ENCODE measurements around the gene RNF224. TPM values are rescaled to one million over a fixed set of nuclear protein-coding genes. Genes with fewer than 3 reads are reported as not detected.

The RNF224 gene
- total RNA-seq, 1 experiment from 2014 or later: not detected

DNA sequence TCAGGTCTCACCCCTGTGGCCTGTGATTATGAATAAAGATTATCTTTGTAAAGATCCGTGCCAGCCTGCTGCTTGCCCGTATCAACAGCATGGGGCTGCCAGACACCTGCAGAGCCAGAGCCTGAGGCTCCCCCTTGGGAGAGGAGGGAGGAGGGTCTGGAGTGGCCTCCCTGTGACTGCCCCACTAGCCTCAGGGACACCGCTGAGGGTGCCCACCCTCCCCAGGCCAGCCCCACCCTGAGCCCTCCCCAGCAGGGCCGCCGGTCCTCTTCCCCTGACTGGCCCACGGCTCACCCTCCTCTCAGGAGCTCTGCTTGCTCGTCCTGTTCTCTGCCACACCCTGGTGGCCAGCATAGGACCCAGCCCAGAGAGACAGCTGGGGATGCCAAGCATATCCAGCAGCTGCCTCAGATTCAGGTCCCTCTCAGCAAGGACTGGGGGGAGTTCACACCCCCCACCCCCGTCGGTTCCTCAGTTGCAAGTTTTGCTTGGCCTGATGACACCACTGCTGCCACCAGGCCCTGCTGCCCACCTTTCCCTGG is 36.9 kb upstream of the RNF224 start:
- no peaks in the 10 kb centered on the region for H3K27me3 ChIP-seq (replicated peaks; ENCODE audit: insufficient read depth, low read depth, low read length, poor library complexity)
- no peaks in the 10 kb centered on the region for H3K9me3 ChIP-seq (ENCODE audit: low read depth, low read length, poor library complexity, severe bottlenecking)
- no TSS peak for BruUV-seq (replicated peaks)
- intact Hi-C loops (cut with micrococcal nuclease; ENCODE audit: unreplicated experiment): no loop called here
- H3K4me3 ChIP-seq (ENCODE audit: low read depth, low read length, poor library complexity, severe bottlenecking): no peak overlapping the region
- peaks cover 2% of the 10 kb centered on the region for H3K36me3 ChIP-seq (ENCODE audit: insufficient read depth, low read length, poor library complexity, severe bottlenecking)
- TF ChIP-seq, protein P1, sequence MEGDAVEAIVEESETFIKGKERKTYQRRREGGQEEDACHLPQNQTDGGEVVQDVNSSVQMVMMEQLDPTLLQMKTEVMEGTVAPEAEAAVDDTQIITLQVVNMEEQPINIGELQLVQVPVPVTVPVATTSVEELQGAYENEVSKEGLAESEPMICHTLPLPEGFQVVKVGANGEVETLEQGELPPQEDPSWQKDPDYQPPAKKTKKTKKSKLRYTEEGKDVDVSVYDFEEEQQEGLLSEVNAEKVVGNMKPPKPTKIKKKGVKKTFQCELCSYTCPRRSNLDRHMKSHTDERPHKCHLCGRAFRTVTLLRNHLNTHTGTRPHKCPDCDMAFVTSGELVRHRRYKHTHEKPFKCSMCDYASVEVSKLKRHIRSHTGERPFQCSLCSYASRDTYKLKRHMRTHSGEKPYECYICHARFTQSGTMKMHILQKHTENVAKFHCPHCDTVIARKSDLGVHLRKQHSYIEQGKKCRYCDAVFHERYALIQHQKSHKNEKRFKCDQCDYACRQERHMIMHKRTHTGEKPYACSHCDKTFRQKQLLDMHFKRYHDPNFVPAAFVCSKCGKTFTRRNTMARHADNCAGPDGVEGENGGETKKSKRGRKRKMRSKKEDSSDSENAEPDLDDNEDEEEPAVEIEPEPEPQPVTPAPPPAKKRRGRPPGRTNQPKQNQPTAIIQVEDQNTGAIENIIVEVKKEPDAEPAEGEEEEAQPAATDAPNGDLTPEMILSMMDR (conservative IDR thresholded peaks at IDR 0.05; ENCODE audit: low read depth, low read length): no peak; the same call in 1 of the 2 replicates
- TF ChIP-seq EZH2 (IDR thresholded peaks at IDR 0.05; ENCODE audit: borderline replicate concordance, low read depth, low read length, poor library complexity, severe bottlenecking): no peak
- POLR2A ChIA-PET (ENCODE audit: low non-redundant PET): no interaction called here
- DNase-seq (ENCODE audit: low spot score): no peak
- no peak overlapping the region for H3K27ac ChIP-seq (ENCODE audit: low read depth, low read length, poor library complexity, severe bottlenecking)
- peaks cover 10% of the 10 kb centered on the region for H3K4me1 ChIP-seq (ENCODE audit: insufficient read depth, low read length, poor library complexity, severe bottlenecking)
- CTCF ChIA-PET: interaction anchor here (0.6 to 0.8 kb wide), 2 partner anchors 52 to 58 kb away, joined by 3 to 4 read pairs; no protein-coding TSS in a partner anchor

DNA sequence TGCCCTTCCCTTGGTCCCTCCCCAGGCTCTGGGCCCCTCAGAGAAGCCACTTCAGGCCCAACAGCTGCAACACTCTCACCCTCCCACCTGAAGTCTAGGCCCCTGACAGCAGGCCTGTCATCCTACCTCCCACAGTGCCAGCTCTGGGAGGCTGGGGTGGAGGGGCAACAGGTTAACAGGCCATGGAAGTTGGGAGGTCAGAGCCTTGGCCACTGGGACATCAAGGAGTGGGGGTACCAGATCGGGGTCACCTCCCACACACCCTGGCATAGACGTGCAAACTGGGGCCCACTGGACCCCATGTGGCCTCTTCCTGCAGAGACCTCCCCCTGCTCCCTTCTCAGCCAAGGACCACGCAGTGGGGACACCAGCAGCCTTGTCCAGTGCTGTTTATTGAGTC is 36.1 kb upstream of the RNF224 start:
- no peaks in the 10 kb centered on the region for H3K9me3 ChIP-seq (ENCODE audit: low read depth, low read length, poor library complexity, severe bottlenecking)
- ChIA-PET CTCF (no interaction called here), POLR2A (ENCODE audit: low non-redundant PET) (no interaction called here)
- H3K27me3 ChIP-seq (replicated peaks; ENCODE audit: insufficient read depth, low read depth, low read length, poor library complexity): no peaks in the 10 kb centered on the region
- H3K27ac ChIP-seq (ENCODE audit: low read depth, low read length, poor library complexity, severe bottlenecking): no peak overlapping the region
- no peak for DNase-seq (ENCODE audit: low spot score)
- H3K4me3 ChIP-seq (ENCODE audit: low read depth, low read length, poor library complexity, severe bottlenecking): no peak overlapping the region
- no TSS peak for BruUV-seq (replicated peaks)
- no peak for TF ChIP-seq EZH2 (IDR thresholded peaks at IDR 0.05; ENCODE audit: borderline replicate concordance, low read depth, low read length, poor library complexity, severe bottlenecking)
- TF ChIP-seq, protein P1 (conservative IDR thresholded peaks at IDR 0.05; ENCODE audit: low read depth, low read length): no peak
- peaks cover 2% of the 10 kb centered on the region for H3K36me3 ChIP-seq (ENCODE audit: insufficient read depth, low read length, poor library complexity, severe bottlenecking)
- H3K4me1 ChIP-seq (ENCODE audit: insufficient read depth, low read length, poor library complexity, severe bottlenecking): peaks cover 10% of the 10 kb centered on the region
- intact Hi-C loops (cut with micrococcal nuclease; ENCODE audit: unreplicated experiment): no loop called here

DNA sequence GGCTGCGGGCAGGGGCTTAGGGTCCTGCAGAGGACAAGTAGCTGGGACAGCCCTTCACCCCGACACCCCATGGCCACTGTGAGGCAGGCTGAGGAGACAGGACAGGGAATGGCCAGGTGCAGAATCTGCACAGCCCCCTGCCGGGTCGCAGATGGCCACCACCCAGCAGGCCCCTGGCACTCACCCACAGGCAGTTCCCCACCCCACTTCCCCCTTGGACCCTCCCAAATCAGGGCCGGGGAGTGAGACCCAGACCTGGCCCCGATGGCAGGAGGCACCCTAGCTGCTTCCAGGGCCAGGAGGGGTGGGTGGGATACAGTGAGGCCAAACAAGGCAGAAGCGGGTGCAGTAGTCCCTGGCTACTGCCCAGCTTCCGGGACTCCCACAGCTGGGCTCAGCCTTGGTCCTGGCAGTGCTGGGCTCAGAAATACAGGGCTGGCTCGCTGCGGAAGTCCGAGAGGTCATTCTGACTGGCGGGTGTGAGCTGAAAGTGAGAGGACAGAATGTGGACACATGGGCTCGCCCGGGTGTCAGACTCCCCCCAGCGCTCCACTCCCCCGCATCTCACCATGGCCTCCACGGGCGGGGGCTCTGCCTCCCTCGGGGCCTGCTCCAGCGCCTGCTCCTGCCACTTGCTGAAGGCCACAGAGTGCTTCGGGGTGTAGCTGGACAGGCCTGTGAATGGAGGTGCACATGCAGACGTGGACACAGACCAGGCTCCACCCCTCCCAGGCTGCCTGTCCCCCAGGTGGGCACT is 35.4 kb upstream of the RNF224 start:
- Histone ChIP-seq H3K27ac (ENCODE audit: low read depth, low read length, poor library complexity, severe bottlenecking) (no peak overlapping the region), H3K36me3 (ENCODE audit: insufficient read depth, low read length, poor library complexity, severe bottlenecking) (peaks cover 2% of the 10 kb centered on the region), H3K9me3 (ENCODE audit: low read depth, low read length, poor library complexity, severe bottlenecking) (no peaks in the 10 kb centered on the region), H3K27me3 (replicated peaks; ENCODE audit: insufficient read depth, low read depth, low read length, poor library complexity) (no peaks in the 10 kb centered on the region), H3K4me3 (ENCODE audit: low read depth, low read length, poor library complexity, severe bottlenecking) (no peak overlapping the region), H3K4me1 (ENCODE audit: insufficient read depth, low read length, poor library complexity, severe bottlenecking) (peaks cover 10% of the 10 kb centered on the region)
- TF ChIP-seq, protein P1 (conservative IDR thresholded peaks at IDR 0.05; ENCODE audit: low read depth, low read length): no peak
- TF ChIP-seq EZH2 (IDR thresholded peaks at IDR 0.05; ENCODE audit: borderline replicate concordance, low read depth, low read length, poor library complexity, severe bottlenecking): no peak
- intact Hi-C loops (cut with micrococcal nuclease; ENCODE audit: unreplicated experiment): no loop called here
- no TSS peak for BruUV-seq (replicated peaks)
- CTCF ChIA-PET: no interaction called here
- POLR2A ChIA-PET (ENCODE audit: low non-redundant PET): interaction anchor here (0.7 kb wide), 1 partner anchor 126 kb away, joined by 3 read pairs; no protein-coding TSS in a partner anchor
- DNase-seq (ENCODE audit: low spot score): no peak

All from A673 (cell line).